Embryonic facial prominence (tissue), 1 donor: Measurements from ENCODE around the gene TRMT61B.

ENCODE experiments used
- DNase-seq: peaks from one replicate; pipeline ENCODE4 v3.0.0-alpha.2; 2016; ENCODE audit errors: extremely low spot score

TRMT61B gene

DNA sequence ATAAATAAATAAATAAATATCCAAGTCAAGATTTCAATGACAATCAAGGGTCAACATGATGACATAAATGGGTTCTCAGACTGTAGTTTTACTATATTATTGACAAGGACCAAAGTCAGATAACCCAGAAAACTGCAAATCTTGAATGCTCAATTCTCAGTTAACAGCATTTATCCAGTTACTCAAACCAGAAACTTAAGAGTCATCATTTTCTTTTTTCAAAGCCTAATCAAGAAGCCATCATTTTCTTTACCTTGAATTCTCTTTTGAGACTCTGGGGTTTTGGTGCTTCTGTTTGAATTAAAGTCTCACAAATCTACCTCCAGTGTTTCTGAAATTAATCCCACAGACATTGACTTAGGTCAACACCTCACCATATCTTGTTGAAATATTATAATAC lies 14.1 kb downstream of the TRMT61B start:
- DNase-seq, result no peak

DNA sequence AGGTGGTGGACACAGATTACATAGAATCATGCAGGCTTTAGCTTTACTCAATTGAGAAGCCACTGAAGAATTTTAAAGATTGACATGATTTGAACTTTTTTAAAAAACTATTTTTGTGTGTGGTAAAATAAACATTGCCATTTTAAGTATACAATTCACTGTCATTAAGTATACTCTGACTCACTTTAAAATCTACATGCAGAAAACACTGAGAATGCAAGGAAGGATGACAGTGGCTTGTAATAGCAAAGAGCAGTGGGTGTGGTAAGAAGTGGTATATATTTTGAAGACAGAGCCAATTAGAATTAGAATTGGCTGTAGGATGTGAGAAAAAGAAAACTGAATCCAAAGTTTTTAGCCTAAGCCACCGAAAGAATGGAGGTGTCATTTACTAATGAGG lies 14.9 kb downstream of the TRMT61B start:
- DNase-seq, result no peak

- DNase-seq, result no peak
These were observed 28.1 kb downstream of the TRMT61B start for GRCh38 chr2:28842042-28842441.

DNA sequence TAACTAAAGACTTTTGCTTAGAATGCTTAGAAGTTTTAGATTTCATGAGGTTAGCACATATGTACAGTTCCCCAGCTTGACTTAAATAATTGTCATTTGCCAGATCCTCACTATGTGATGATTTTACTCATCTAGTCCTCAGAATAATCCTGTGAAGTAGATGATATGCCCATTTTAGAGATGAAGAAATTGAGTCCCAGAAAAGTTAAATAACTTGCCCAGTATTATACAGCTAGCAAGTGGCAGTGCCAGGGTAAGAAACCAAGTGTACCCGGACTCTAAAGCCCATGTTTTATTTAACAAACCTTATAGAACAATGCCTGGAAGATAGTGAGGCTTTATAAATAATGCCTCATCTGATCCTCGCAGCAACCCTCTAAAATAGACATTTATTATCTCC lies 31.1 kb downstream of the TRMT61B start:
- no peak for DNase-seq

GRCh38 chr2:28835781-28836180 lies 34.3 kb downstream of the TRMT61B start:
- DNase-seq, result no peak

- no peak for DNase-seq
These were observed 36.2 kb downstream of the TRMT61B start for GRCh38 chr2:28833740-28834470.

DNA sequence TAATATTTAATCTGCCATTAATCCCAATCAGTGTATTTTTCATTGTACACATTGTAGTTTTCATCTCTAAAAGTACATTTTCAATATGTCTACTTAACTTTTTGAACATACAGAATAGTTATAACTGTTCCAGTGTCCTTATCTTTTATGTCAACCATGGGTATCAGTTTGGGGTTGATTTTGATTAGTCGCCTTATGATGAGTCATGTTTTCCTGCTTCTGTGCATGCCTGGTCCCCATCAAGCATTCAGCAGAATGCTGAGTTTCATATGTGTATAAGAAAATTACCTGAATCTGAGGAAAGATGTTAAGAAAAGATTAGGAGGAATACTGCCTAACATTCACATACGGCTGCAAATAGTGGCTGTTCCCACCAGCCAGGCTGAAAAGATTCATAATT lies 41.7 kb downstream of the TRMT61B start:
- no peak for DNase-seq

DNA sequence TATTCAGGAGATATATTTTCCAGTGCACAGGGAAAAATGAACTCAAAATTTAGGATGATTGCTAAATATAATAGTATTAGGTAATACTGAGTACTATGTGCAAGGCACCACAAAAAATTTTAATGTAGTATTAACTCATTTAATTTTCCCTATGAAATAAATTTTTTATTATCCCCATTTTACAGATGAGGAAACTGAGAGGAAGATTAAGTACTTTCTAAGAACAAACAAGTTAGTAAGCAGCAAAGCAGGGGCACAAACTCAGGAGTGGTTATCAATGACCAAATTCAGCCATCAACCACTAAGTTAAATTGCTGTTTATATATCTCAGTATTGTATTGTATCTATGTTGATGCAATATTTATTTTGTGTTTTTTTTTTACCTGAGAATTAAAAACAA lies 45.2 kb downstream of the TRMT61B start:
- no peak for DNase-seq

GRCh38 chr2:28824207-28824606 lies 45.9 kb downstream of the TRMT61B start:
- DNase-seq, result no peak

- no peak for DNase-seq
These were observed 48.1 kb downstream of the TRMT61B start for GRCh38 chr2:28822036-28822435.

DNA sequence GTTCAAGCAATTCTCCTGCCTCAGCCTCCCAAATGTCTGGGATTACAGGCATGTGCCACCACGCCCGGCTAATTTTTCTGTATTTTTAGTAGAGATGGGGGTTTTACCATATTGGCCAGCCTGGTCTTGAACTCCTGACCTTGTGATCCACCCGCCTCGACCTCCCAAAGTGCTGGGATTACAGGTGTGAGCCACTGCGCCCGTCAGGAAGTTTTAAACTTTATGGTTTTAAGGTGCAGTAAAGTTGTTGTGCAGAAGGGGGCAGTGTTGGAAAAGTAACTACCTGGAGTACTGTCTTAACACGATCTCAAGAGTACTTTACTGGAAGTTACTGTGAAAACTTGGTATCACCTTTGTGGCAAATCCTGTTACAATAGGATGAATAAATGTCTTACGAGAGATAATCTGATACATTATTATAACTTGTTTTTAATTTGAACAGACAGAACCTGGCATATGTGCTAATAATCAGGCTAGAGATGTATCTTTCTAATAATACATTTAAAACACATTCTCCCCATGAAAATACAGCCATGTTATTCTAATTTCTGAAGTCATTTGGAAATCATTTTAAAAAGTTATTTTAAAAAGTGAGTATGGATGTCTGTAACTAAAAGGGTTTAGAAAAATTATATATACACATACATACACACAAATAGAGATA lies 48.7 kb downstream of the TRMT61B start:
- DNase-seq, result peak; percentile 27

GRCh38 chr2:28818053-28818452 lies 52.1 kb downstream of the TRMT61B start:
- no peak for DNase-seq

- DNase-seq, result peak; percentile 30
These were observed 59.5 kb downstream of the TRMT61B start, which contains the start of gene SPDYA for GRCh38 chr2:28810384-28811285. SPDYA (plus strand) TSS chr2:28810834; CDS start chr2:28816015, 5,181 bp downstream.

DNA sequence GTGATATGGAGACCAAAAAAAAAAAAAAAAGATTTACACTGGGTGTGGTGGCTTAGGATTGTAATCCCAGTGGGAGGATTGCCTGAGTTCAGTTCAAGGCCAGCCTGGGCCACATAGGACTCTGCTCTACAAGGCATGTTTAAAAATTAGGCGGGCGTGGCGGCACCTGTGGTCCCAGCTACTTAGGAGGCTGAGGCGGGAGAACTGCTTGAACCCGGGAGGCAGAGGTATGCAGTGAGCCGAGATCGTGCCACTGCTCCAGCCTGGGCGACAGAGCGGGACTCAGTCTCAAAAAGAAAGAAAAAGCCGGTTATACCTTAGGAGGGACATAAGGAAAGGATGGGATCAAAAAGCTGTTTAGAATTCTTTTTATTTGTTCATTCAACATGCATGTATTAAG lies 60.2 kb downstream of the TRMT61B start:
- no peak for DNase-seq

GRCh38 chr2:28802975-28803429 lies 67.1 kb downstream of the TRMT61B start:
- DNase-seq, result no peak

- DNase-seq, result no peak
These were observed 68.4 kb downstream of the TRMT61B start for GRCh38 chr2:28801726-28802125.
